Epithelial cell of esophagus (primary cell): Measurements from ENCODE around the gene ARHGEF28.
A peak's percentile ranks its signal among the peaks of the same experiment; 100 is the strongest.

Experiments used
- DNase-seq: peaks from one replicate; pipeline ENCODE4 v3.0.0; 2010; ENCODE audit warnings: low read depth
- H3K4me3 ChIP-seq: 2 replicates; pipeline ENCODE4 v1.5.1; 2011; ENCODE audit warnings: mild to moderate bottlenecking, low read length, control low read depth
- TF ChIP-seq, protein P1 (sequence below): IDR thresholded peaks from 2 replicates; pipeline ENCODE4 v1.5.1; 2011; ENCODE audit warnings: low read depth, mild to moderate bottlenecking, low read length, control low read depth, inconsistent platforms; ENCODE audit not compliant: insufficient read depth; ENCODE audit errors: missing control alignments

The ARHGEF28 gene

DNA sequence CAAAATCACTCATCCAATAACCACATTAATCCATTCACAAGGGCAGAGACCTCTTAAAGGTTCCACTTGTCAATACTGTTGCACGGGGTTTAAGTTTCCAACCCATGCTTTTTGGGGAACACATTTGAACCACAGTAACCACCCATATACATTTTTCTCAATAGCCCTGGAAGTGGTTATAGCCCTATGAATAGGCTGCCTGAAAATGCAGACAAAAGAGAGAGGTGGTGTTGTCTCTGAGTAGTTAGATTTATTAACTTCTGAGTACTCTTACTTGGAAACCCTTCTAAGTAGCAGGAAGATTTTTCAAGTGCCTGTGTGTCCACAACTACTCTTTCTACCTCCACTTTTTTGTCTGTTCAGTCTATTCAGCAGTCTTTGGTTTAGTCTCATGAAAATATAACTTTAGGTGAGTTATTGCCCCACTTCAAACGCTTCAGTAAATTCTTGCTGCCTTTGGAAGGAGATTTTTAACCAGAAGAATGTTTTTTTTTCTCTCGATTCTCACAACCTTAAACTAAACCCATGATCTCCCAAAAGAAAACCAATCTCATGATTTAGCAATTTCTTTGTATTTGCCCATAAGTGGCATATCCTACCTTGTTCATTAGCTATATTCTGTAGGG, 42.6 kb downstream of the ARHGEF28 start:
- TF ChIP-seq, protein P1, sequence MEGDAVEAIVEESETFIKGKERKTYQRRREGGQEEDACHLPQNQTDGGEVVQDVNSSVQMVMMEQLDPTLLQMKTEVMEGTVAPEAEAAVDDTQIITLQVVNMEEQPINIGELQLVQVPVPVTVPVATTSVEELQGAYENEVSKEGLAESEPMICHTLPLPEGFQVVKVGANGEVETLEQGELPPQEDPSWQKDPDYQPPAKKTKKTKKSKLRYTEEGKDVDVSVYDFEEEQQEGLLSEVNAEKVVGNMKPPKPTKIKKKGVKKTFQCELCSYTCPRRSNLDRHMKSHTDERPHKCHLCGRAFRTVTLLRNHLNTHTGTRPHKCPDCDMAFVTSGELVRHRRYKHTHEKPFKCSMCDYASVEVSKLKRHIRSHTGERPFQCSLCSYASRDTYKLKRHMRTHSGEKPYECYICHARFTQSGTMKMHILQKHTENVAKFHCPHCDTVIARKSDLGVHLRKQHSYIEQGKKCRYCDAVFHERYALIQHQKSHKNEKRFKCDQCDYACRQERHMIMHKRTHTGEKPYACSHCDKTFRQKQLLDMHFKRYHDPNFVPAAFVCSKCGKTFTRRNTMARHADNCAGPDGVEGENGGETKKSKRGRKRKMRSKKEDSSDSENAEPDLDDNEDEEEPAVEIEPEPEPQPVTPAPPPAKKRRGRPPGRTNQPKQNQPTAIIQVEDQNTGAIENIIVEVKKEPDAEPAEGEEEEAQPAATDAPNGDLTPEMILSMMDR = no peak
- H3K4me3 ChIP-seq = no peak overlapping the region
- no peak for DNase-seq

DNA sequence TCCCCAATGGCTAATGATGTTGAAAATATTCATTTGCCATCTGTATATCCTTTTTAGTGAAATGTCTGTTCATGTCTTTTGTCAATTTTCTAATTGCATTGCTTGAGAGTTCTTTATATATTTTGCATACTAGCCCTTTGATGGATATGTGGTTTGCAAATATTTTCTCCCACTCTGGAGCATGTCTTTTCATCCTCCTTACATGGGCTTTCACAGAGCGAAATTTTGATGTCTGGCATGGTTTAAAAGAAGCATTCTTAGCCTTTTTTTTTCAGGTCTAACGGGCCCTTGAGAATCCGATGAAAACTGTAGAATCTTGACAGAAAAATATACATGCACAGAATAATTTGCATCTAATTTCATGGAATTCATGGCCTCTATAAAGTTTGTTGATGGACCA, 44.7 kb downstream of the ARHGEF28 start:
- TF ChIP-seq, protein P1 = no peak
- no peak overlapping the region for H3K4me3 ChIP-seq
- DNase-seq = no peak

DNA sequence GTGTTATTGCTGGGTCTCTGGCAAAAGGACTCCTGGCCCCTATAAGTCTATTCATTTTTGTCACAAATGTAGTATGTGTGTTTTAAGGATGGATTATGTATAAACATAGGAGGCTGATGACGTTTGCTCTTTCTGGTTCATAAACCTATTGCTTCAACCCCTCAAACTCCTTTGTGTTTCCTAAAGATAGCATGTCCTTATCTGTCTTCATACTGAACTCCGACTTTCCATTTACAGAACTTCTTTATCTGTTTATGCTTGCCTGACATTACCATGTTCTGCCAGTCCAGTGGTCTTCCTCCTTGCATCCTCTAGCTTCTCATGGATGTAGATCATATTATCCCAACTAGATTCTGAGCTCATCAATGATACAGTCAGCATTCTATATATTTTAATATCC, 46.1 kb downstream of the ARHGEF28 start:
- H3K4me3 ChIP-seq = no peak overlapping the region
- TF ChIP-seq, protein P1 = no peak
- no peak for DNase-seq

DNA sequence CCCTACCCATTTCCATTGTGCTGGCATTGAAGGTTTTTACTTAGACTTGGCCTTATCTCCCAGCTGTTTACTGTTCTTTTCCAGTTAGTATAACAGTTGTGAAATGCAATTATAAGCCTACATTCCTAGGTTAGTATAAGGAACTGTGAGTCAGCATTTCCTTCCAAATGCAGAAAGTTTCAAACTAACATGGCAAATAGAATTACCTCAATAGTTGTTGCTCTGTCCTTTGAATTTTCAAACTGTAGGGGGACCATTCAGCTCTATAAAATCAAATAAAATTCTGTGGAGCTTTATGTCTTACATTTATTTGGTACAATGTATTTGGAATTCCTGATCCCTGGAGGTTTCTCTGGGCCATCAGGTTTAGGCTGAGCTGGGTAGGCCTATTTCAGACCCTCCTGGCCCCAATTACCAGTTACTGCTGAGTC, 47.2 kb downstream of the ARHGEF28 start:
- no peak overlapping the region for H3K4me3 ChIP-seq

DNA sequence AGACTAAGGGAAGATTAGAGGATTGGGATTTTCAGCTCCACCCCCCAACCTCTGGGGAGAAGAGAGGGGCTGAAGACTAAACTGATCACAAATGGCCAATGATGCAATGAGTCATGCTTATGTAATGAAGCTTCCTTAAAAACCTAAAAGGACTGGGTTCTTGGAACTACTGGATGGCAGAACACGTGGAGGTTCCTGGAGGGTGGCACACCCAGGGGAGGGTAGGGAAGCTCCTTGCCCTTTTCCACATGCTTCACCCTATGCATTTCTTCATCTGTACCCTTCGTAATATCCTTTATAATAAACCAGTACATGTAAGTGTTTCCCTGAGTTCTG, 48.6 kb downstream of the ARHGEF28 start:
- TF ChIP-seq, protein P1 = no peak
- H3K4me3 ChIP-seq = no peak overlapping the region
- no peak for DNase-seq

More for the DNA sequence above, 47.2 kb downstream of the ARHGEF28 start:
- DNase-seq = peak; percentile 72
- TF ChIP-seq, protein P1 = no peak

DNA sequence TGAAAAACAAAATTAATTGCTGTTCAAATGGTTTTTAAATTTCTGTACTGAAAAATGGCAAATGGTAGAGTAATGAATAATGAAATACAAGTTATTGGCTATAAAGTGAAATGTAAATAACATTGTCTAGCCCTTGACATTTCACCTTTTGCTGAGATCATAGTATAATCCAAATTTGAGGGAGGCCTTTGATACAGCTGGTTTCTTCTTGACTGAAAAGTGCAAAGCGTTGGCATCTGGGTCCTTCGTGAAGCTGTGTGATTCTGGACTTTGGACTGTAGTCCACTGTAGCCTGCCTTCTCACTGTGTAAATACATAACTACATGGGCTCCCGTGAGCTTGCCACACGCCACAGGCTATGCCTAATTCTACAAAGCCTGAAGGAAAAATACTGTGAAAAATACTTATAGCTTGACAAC, 52.3 kb downstream of the ARHGEF28 start:
- no peak overlapping the region for H3K4me3 ChIP-seq
- TF ChIP-seq, protein P1 = no peak
- DNase-seq = no peak

DNA sequence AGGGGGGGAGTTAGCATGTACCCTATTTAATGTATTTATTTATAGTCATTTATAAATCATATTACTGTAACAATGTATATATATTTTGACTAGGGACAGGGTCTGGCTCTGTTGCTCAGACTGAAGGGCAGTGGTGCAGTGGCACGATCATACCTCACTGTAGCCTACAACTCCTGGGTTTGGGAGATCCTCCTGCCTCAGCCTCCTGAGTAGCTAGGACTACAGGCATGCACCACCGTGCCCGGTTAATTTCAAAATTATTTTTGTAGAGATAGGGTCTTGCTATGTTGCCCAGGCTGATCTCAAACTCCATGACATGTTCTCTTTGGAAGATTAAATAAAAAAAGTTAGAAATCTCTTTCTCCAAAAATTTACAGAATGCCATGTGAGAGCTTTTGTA, 52.8 kb downstream of the ARHGEF28 start:
- no peak overlapping the region for H3K4me3 ChIP-seq
- TF ChIP-seq, protein P1 = no peak
- DNase-seq = no peak
